ENCODE results near the gene NUDT8. TPM values are rescaled to one million over a fixed set of nuclear protein-coding genes. Genes with fewer than 3 reads are reported as not detected.

The NUDT8 gene
- total and polyA plus RNA-seq, 4 donors = 6.3 to 22.3 (median 16.0) TPM

GRCh38 chr11:67634366-67635230 is 4.9 kb upstream of the NUDT8 start:
- no peak overlapping the region for H3K9ac ChIP-seq (ENCODE audit: insufficient read depth in 1 of 2, low read length in 2 of 2)
- H3K36me3 ChIP-seq (ENCODE audit: control insufficient read depth in 4 of 4, insufficient read depth in 4 of 4, low read length in 4 of 4) = no peaks in the 10 kb centered on the region
- ATAC-seq (ENCODE audit: insufficient read depth, low FRiP score) (no peak), DNase-seq (no peak)
- no peak overlapping the region for H3K4me3 ChIP-seq
- no peaks in the 10 kb centered on the region for H3K27me3 ChIP-seq (ENCODE audit: control insufficient read depth in 3 of 3, insufficient read depth in 3 of 3, low read length in 2 of 3)
- 82 to 87% methylated on average over 19 to 20 of the region's 20 CpGs for WGBS, 2 donors
- no peaks in the 10 kb centered on the region for H3K9me3 ChIP-seq (ENCODE audit: control insufficient read depth in 4 of 4, insufficient read depth in 3 of 4, low read length in 3 of 4)
- peaks cover 0 to 8% (median 4%) of the 10 kb centered on the region in 5 donors for H3K4me1 ChIP-seq (ENCODE audit: control insufficient read depth in 5 of 5, insufficient read depth in 5 of 5, low read length in 5 of 5)
- TF ChIP-seq, protein P1, sequence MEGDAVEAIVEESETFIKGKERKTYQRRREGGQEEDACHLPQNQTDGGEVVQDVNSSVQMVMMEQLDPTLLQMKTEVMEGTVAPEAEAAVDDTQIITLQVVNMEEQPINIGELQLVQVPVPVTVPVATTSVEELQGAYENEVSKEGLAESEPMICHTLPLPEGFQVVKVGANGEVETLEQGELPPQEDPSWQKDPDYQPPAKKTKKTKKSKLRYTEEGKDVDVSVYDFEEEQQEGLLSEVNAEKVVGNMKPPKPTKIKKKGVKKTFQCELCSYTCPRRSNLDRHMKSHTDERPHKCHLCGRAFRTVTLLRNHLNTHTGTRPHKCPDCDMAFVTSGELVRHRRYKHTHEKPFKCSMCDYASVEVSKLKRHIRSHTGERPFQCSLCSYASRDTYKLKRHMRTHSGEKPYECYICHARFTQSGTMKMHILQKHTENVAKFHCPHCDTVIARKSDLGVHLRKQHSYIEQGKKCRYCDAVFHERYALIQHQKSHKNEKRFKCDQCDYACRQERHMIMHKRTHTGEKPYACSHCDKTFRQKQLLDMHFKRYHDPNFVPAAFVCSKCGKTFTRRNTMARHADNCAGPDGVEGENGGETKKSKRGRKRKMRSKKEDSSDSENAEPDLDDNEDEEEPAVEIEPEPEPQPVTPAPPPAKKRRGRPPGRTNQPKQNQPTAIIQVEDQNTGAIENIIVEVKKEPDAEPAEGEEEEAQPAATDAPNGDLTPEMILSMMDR (IDR thresholded peaks at IDR 0.05; ENCODE audit: control extremely low read depth, extremely low read depth) = no peak
- no peak overlapping the region for H3K27ac ChIP-seq (ENCODE audit: low read depth in 1 of 2, low read length in 1 of 2)

DNA sequence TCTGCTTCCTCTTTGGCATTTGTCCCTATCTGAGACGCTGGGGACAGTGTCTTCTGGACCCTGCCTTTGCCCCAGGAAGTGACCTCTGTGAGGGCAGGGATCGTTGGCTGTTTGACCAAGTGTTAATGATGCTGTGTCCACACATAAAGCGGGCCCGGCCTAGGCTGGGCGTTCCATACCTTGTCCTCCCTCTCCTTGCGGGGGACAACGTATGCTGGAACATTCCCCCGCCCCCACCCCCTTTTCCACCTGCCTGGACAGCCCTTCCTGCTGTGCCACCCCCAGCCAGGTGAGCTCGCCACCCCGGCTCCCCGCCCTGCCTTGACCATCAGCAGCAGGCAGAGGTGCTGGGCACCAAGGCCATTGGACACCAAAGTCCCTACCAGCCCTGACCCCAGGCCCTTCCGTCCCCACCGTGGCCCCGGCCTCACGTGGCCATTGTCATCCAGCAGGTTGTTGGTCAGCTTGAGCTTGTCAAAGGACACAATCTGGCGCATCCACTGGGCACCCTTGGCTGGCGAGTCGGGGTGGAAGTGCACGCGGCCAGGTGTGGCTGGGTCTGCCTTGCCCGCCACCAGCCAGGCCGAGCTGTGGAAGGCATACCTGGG is 4.1 kb upstream of the NUDT8 start:
- Histone ChIP-seq H3K36me3 (ENCODE audit: control insufficient read depth in 4 of 4, insufficient read depth in 4 of 4, low read length in 4 of 4) (no peaks in the 10 kb centered on the region), H3K4me3 (no peak overlapping the region), H3K27ac (ENCODE audit: low read depth in 1 of 2, low read length in 1 of 2) (no peak overlapping the region), H3K9ac (ENCODE audit: insufficient read depth in 1 of 2, low read length in 2 of 2) (no peak overlapping the region), H3K27me3 (ENCODE audit: control insufficient read depth in 3 of 3, insufficient read depth in 3 of 3, low read length in 2 of 3) (no peaks in the 10 kb centered on the region), H3K4me1 (ENCODE audit: control insufficient read depth in 5 of 5, insufficient read depth in 5 of 5, low read length in 5 of 5) (peaks cover 0 to 8% (median 4%) of the 10 kb centered on the region in 5 donors), H3K9me3 (ENCODE audit: control insufficient read depth in 4 of 4, insufficient read depth in 3 of 4, low read length in 3 of 4) (no peaks in the 10 kb centered on the region)
- 81 to 87% methylated on average over 22 of the region's 22 CpGs for WGBS, 2 donors
- no peak for DNase-seq
- no peak for ATAC-seq (ENCODE audit: insufficient read depth, low FRiP score)
- TF ChIP-seq, protein P1 (IDR thresholded peaks at IDR 0.05; ENCODE audit: control extremely low read depth, extremely low read depth) = no peak

- Histone ChIP-seq H3K9ac (ENCODE audit: insufficient read depth in 1 of 2, low read length in 2 of 2) (no peak overlapping the region), H3K36me3 (ENCODE audit: control insufficient read depth in 4 of 4, insufficient read depth in 4 of 4, low read length in 4 of 4) (no peaks in the 10 kb centered on the region), H3K9me3 (ENCODE audit: control insufficient read depth in 4 of 4, insufficient read depth in 3 of 4, low read length in 3 of 4) (no peaks in the 10 kb centered on the region), H3K27me3 (ENCODE audit: control insufficient read depth in 3 of 3, insufficient read depth in 3 of 3, low read length in 2 of 3) (no peaks in the 10 kb centered on the region), H3K4me3 (no peak overlapping the region), H3K27ac (ENCODE audit: low read depth in 1 of 2, low read length in 1 of 2) (no peak overlapping the region), H3K4me1 (ENCODE audit: control insufficient read depth in 5 of 5, insufficient read depth in 5 of 5, low read length in 5 of 5) (peaks cover 0 to 8% (median 4%) of the 10 kb centered on the region in 5 donors)
- ATAC-seq (ENCODE audit: insufficient read depth, low FRiP score) (no peak), DNase-seq (no peak)
- TF ChIP-seq, protein P1 (IDR thresholded peaks at IDR 0.05; ENCODE audit: control extremely low read depth, extremely low read depth) = no peak
- WGBS, 2 donors = 90 to 91% methylated on average over 30 of the region's 30 CpGs
These were observed 3.4 kb upstream of the NUDT8 start for GRCh38 chr11:67632982-67633755.

Measured in lung (tissue), 12 donors.